ENCODE data around the gene SAP130. TPM values are rescaled to one million over a fixed set of nuclear protein-coding genes. Genes with fewer than 3 reads are reported as not detected.

The SAP130 gene
- total RNA-seq, 4 donors from 2014 or later = 6.1 to 14.2 (median 10.6) TPM

GRCh38 chr2:128043041-128043440 lies 15.2 kb upstream of the SAP130 start:
- TF ChIP-seq EP300 (IDR thresholded peaks at IDR 0.05) (no peak), POLR2A (IDR thresholded peaks at IDR 0.05) (no peak)
- TF ChIP-seq, protein P1, sequence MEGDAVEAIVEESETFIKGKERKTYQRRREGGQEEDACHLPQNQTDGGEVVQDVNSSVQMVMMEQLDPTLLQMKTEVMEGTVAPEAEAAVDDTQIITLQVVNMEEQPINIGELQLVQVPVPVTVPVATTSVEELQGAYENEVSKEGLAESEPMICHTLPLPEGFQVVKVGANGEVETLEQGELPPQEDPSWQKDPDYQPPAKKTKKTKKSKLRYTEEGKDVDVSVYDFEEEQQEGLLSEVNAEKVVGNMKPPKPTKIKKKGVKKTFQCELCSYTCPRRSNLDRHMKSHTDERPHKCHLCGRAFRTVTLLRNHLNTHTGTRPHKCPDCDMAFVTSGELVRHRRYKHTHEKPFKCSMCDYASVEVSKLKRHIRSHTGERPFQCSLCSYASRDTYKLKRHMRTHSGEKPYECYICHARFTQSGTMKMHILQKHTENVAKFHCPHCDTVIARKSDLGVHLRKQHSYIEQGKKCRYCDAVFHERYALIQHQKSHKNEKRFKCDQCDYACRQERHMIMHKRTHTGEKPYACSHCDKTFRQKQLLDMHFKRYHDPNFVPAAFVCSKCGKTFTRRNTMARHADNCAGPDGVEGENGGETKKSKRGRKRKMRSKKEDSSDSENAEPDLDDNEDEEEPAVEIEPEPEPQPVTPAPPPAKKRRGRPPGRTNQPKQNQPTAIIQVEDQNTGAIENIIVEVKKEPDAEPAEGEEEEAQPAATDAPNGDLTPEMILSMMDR (IDR thresholded peaks at IDR 0.05) = no peak
- no peaks in the 10 kb centered on the region for H3K27me3 ChIP-seq
- H3K36me3 ChIP-seq = no peaks in the 10 kb centered on the region
- no peak for DNase-seq (ENCODE audit: low spot score in 2 of 2)
- no peak overlapping the region for H3K4me3 ChIP-seq
- H3K4me1 ChIP-seq = no peaks in the 10 kb centered on the region
- 82 to 85% methylated on average over 3 of the region's 3 CpGs for WGBS, 2 donors
- no peak overlapping the region for H3K27ac ChIP-seq
- H3K9me3 ChIP-seq = peaks cover 0 to 26% (median 0%) of the 10 kb centered on the region in 4 donors

DNA sequence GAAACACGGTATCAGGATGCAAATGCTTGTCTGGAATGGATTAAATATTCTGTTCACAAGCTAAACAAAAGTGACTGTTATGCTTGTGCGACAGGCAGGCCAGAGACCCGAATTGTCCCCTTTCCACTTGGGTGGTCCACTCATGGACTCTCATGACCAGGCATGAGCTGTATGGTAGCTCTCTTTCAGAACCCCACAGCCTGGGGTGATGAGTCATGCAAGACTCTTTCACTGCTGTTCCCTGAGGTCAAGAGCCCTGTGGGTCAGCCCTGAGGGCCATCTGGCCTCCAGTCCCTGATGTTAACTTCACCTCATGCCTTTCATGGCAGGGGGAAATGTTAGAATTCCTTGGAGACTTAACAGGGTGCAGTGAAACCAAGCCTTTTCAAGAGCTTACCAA lies 13.7 kb upstream of the SAP130 start:
- H3K27ac ChIP-seq = no peak overlapping the region
- no peaks in the 10 kb centered on the region for H3K4me1 ChIP-seq
- no peak for DNase-seq (ENCODE audit: low spot score in 2 of 2)
- no peaks in the 10 kb centered on the region for H3K27me3 ChIP-seq
- WGBS, 2 donors = 36 to 64% methylated on average over 3 of the region's 3 CpGs
- TF ChIP-seq, protein P1 (IDR thresholded peaks at IDR 0.05) = no peak
- no peak for TF ChIP-seq EP300 (IDR thresholded peaks at IDR 0.05)
- TF ChIP-seq POLR2A (IDR thresholded peaks at IDR 0.05) = no peak
- H3K36me3 ChIP-seq = no peaks in the 10 kb centered on the region
- peaks cover 0 to 41% (median 4%) of the 10 kb centered on the region in 4 donors for H3K9me3 ChIP-seq
- no peak overlapping the region for H3K4me3 ChIP-seq

GRCh38 chr2:128040166-128040771 lies 12.4 kb upstream of the SAP130 start:
- H3K27ac ChIP-seq = no peak overlapping the region
- TF ChIP-seq EP300 (IDR thresholded peaks at IDR 0.05) (no peak), POLR2A (IDR thresholded peaks at IDR 0.05) (no peak)
- TF ChIP-seq, protein P1 (IDR thresholded peaks at IDR 0.05) = no peak
- 82 to 86% methylated on average over 8 of the region's 8 CpGs for WGBS, 2 donors

DNA sequence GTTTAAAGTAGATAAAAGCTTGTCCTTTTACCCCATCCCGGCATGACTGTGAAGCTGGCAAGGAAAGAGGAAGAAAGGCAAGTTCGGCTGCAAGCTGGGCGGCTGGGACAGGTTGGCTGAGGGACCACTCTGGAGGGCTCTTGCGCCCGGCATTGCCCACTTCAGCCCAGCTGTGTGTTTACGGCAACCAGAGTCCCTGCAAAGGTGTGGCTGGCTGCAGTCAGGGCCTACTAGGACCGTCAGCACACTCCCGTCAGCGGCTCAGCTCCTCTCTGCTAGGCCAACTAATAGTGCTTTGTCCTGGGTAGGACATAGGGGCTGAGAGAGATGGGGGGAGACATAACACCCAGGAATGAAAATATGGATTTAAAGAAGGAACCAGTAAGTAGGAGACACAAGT lies 11.7 kb upstream of the SAP130 start:
- no peaks in the 10 kb centered on the region for H3K4me1 ChIP-seq
- H3K4me3 ChIP-seq = no peak overlapping the region
- no peaks in the 10 kb centered on the region for H3K27me3 ChIP-seq
- H3K9me3 ChIP-seq = peaks cover 0 to 46% (median 4%) of the 10 kb centered on the region in 4 donors
- 84 to 88% methylated on average over 9 of the region's 9 CpGs for WGBS, 2 donors
- H3K36me3 ChIP-seq = no peaks in the 10 kb centered on the region
- TF ChIP-seq POLR2A (IDR thresholded peaks at IDR 0.05) (no peak), EP300 (IDR thresholded peaks at IDR 0.05) (no peak)
- TF ChIP-seq, protein P1 (IDR thresholded peaks at IDR 0.05) = no peak
- H3K27ac ChIP-seq = no peak overlapping the region
- no peak for DNase-seq (ENCODE audit: low spot score in 2 of 2)

More at GRCh38 chr2:128040166-128040771, 12.4 kb upstream of the SAP130 start:
- Histone ChIP-seq H3K4me3 (no peak overlapping the region), H3K36me3 (no peaks in the 10 kb centered on the region), H3K27me3 (no peaks in the 10 kb centered on the region), H3K9me3 (peaks cover 0 to 46% (median 4%) of the 10 kb centered on the region in 4 donors), H3K4me1 (no peaks in the 10 kb centered on the region)
- no peak for DNase-seq (ENCODE audit: low spot score in 2 of 2)

DNA sequence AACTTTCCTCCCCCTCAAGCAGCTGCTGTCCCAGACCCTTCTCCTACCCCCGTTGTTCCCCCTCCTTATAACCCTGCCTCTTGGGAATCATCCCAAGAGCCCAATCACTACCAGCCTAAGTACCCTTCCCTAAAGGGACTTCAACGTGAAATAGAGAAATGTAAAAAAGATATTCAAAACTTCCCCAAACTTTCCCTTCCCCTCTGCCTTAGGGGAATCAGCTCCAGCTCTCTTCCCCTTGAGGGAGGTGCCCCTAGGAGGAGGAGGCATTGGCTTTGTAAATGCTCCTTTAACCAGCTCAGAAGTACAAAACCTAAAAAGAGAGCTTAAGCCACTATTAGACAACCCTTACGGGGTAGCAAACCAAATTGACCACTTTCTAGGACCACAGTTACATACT lies 10.6 kb upstream of the SAP130 start:
- Histone ChIP-seq H3K27me3 (no peaks in the 10 kb centered on the region), H3K4me3 (no peak overlapping the region), H3K4me1 (no peaks in the 10 kb centered on the region), H3K36me3 (no peaks in the 10 kb centered on the region), H3K27ac (no peak overlapping the region), H3K9me3 (peaks cover 0 to 40% (median 4%) of the 10 kb centered on the region in 4 donors)
- TF ChIP-seq EP300 (IDR thresholded peaks at IDR 0.05) = no peak
- TF ChIP-seq POLR2A (IDR thresholded peaks at IDR 0.05) = no peak
- TF ChIP-seq, protein P1 (IDR thresholded peaks at IDR 0.05) = no peak
- DNase-seq (ENCODE audit: low spot score in 2 of 2) = no peak
- WGBS, 2 donors = 77 to 83% methylated on average over 3 of the region's 3 CpGs
